ENCODE measurements around the gene MICAL2. TPM values are rescaled to one million over a fixed set of nuclear protein-coding genes. Genes with fewer than 3 reads are reported as not detected.
A peak's percentile ranks its signal among the peaks of the same experiment; 100 is the strongest.

Gene MICAL2
- total RNA-seq, 1 experiment from 2014 or later = 69.9 TPM

GRCh38 chr11:12222055-12222792, 111.8 kb downstream of the MICAL2 start:
- DNase-seq (ENCODE audit: low read depth) = no peak

GRCh38 chr11:12223771-12224536, 113.6 kb downstream of the MICAL2 start:
- no peak for DNase-seq (ENCODE audit: low read depth)
- in situ Hi-C loops (cut with HindIII; ENCODE audit: low pct_unique_long_range_greater_than_20kb, low sequenced_read_pairs) = no loop called here

More at GRCh38 chr11:12222055-12222792, 111.8 kb downstream of the MICAL2 start:
- in situ Hi-C loops (cut with HindIII; ENCODE audit: low pct_unique_long_range_greater_than_20kb, low sequenced_read_pairs) = no loop called here

- in situ Hi-C loops (cut with HindIII; ENCODE audit: low pct_unique_long_range_greater_than_20kb, low sequenced_read_pairs) = no loop called here
- no peak for DNase-seq (ENCODE audit: low read depth)
Measured at GRCh38 chr11:12224537-12224893, 114.1 kb downstream of the MICAL2 start.

- in situ Hi-C loops (cut with HindIII; ENCODE audit: low pct_unique_long_range_greater_than_20kb, low sequenced_read_pairs) = no loop called here
- no peak for DNase-seq (ENCODE audit: low read depth)
Measured at GRCh38 chr11:12225046-12225739, 114.8 kb downstream of the MICAL2 start.

GRCh38 chr11:12226093-12226492, 115.7 kb downstream of the MICAL2 start:
- DNase-seq (ENCODE audit: low read depth) = no peak
- in situ Hi-C loops (cut with HindIII; ENCODE audit: low pct_unique_long_range_greater_than_20kb, low sequenced_read_pairs) = no loop called here

GRCh38 chr11:12229450-12230229, 119.2 kb downstream of the MICAL2 start:
- DNase-seq (ENCODE audit: low read depth) = no peak
- in situ Hi-C loops (cut with HindIII; ENCODE audit: low pct_unique_long_range_greater_than_20kb, low sequenced_read_pairs) = no loop called here

- in situ Hi-C loops (cut with HindIII; ENCODE audit: low pct_unique_long_range_greater_than_20kb, low sequenced_read_pairs) = no loop called here
Measured at GRCh38 chr11:12232160-12232559, 121.8 kb downstream of the MICAL2 start.

GRCh38 chr11:12232817-12233601, 122.6 kb downstream of the MICAL2 start:
- DNase-seq (ENCODE audit: low read depth) = no peak
- in situ Hi-C loops (cut with HindIII; ENCODE audit: low pct_unique_long_range_greater_than_20kb, low sequenced_read_pairs) = no loop called here

More at GRCh38 chr11:12232160-12232559, 121.8 kb downstream of the MICAL2 start:
- DNase-seq (ENCODE audit: low read depth) = no peak

- no peak for DNase-seq (ENCODE audit: low read depth)
- in situ Hi-C loops (cut with HindIII; ENCODE audit: low pct_unique_long_range_greater_than_20kb, low sequenced_read_pairs) = no loop called here
Measured at GRCh38 chr11:12233602-12233925, 123.2 kb downstream of the MICAL2 start.

- in situ Hi-C loops (cut with HindIII; ENCODE audit: low pct_unique_long_range_greater_than_20kb, low sequenced_read_pairs) = no loop called here
- DNase-seq (ENCODE audit: low read depth) = no peak
Measured at GRCh38 chr11:12234221-12234620, 123.8 kb downstream of the MICAL2 start.

- in situ Hi-C loops (cut with HindIII; ENCODE audit: low pct_unique_long_range_greater_than_20kb, low sequenced_read_pairs) = no loop called here
- DNase-seq (ENCODE audit: low read depth) = no peak
Measured at GRCh38 chr11:12235080-12235479, 124.7 kb downstream of the MICAL2 start.

- in situ Hi-C loops (cut with HindIII; ENCODE audit: low pct_unique_long_range_greater_than_20kb, low sequenced_read_pairs) = no loop called here
- DNase-seq (ENCODE audit: low read depth) = no peak
Measured at GRCh38 chr11:12235553-12235946, 125.2 kb downstream of the MICAL2 start.

- peak; percentile 50 for DNase-seq (ENCODE audit: low read depth)
- in situ Hi-C loops (cut with HindIII; ENCODE audit: low pct_unique_long_range_greater_than_20kb, low sequenced_read_pairs) = no loop called here
Measured at GRCh38 chr11:12235947-12236743, 125.8 kb downstream of the MICAL2 start.

GRCh38 chr11:12236744-12237101, 126.3 kb downstream of the MICAL2 start:
- in situ Hi-C loops (cut with HindIII; ENCODE audit: low pct_unique_long_range_greater_than_20kb, low sequenced_read_pairs) = no loop called here
- no peak for DNase-seq (ENCODE audit: low read depth)

GRCh38 chr11:12237381-12237784, 127.0 kb downstream of the MICAL2 start:
- in situ Hi-C loops (cut with HindIII; ENCODE audit: low pct_unique_long_range_greater_than_20kb, low sequenced_read_pairs) = no loop called here
- no peak for DNase-seq (ENCODE audit: low read depth)

- in situ Hi-C loops (cut with HindIII; ENCODE audit: low pct_unique_long_range_greater_than_20kb, low sequenced_read_pairs) = no loop called here
Measured at GRCh38 chr11:12238420-12238819, 128.0 kb downstream of the MICAL2 start.

GRCh38 chr11:12239396-12239795, 129.0 kb downstream of the MICAL2 start:
- DNase-seq (ENCODE audit: low read depth) = no peak
- in situ Hi-C loops (cut with HindIII; ENCODE audit: low pct_unique_long_range_greater_than_20kb, low sequenced_read_pairs) = no loop called here

More at GRCh38 chr11:12238420-12238819, 128.0 kb downstream of the MICAL2 start:
- no peak for DNase-seq (ENCODE audit: low read depth)

Data from Caki2 (cell line).